NCI-H2107 treated with DMSO at 0.1 percent for 48 hours (cell line): ENCODE measurements around the gene CBLB.

Experiments used
- DNase-seq: peaks from one replicate; lab custom pipeline; 2025; ENCODE audit not compliant: unreplicated experiment; lab: John Stamatoyannopoulos, UW

CBLB gene

GRCh38 chr3:105647047-105647446 lies 221.8 kb downstream of the CBLB start:
- no peak for DNase-seq

- DNase-seq: no peak
Measured at GRCh38 chr3:105639131-105639530, 229.7 kb downstream of the CBLB start.

- DNase-seq: no peak
Measured at GRCh38 chr3:105634708-105635107, 234.1 kb downstream of the CBLB start.

- no peak for DNase-seq
Measured at GRCh38 chr3:105629718-105630117, 239.1 kb downstream of the CBLB start.

GRCh38 chr3:105626739-105627138 lies 242.1 kb downstream of the CBLB start:
- DNase-seq: no peak

GRCh38 chr3:105622169-105622568 lies 246.6 kb downstream of the CBLB start:
- no peak for DNase-seq

- no peak for DNase-seq
Measured at GRCh38 chr3:105620236-105620635, 248.6 kb downstream of the CBLB start.

- DNase-seq: no peak
Measured at GRCh38 chr3:105619651-105620050, 249.2 kb downstream of the CBLB start.

- DNase-seq: no peak
Measured at GRCh38 chr3:105618556-105618955, 250.3 kb downstream of the CBLB start.

GRCh38 chr3:105616374-105617121 lies 252.3 kb downstream of the CBLB start:
- no peak for DNase-seq

GRCh38 chr3:105615814-105616213 lies 253.0 kb downstream of the CBLB start:
- no peak for DNase-seq

- DNase-seq: no peak
Measured at GRCh38 chr3:105614288-105615030, 254.4 kb downstream of the CBLB start.

GRCh38 chr3:105613120-105613519 lies 255.7 kb downstream of the CBLB start:
- DNase-seq: no peak

- no peak for DNase-seq
Measured at GRCh38 chr3:105611304-105612192, 257.3 kb downstream of the CBLB start.

- DNase-seq: no peak
Measured at GRCh38 chr3:105610473-105610872, 258.3 kb downstream of the CBLB start.

- no peak for DNase-seq
Measured at GRCh38 chr3:105608623-105609022, 260.2 kb downstream of the CBLB start.

GRCh38 chr3:105606016-105606415 lies 262.8 kb downstream of the CBLB start:
- no peak for DNase-seq
